GM12878 (cell line): ENCODE results near the gene ARF3. TPM values are rescaled to one million over a fixed set of nuclear protein-coding genes. Genes with fewer than 3 reads are reported as not detected.

ENCODE experiments used
- ATAC-seq: fragments of 200-7000 bp; cut with Tn5 transposase; 3 replicates; pipeline ENCODE4 v1.9.1; 2020; ENCODE audit warnings: mild to moderate bottlenecking, moderate library complexity
- BruUV-seq: library from RNA; stranded (reverse); fragments of 400-500 nt; replicated peaks from 2 replicates; lab custom pipeline; 2021; lab: Mats Ljungman, UMichigan
- CTCF ChIA-PET: fragments of 300-600 bp; sonication (Branson Sonifier 250); formaldehyde crosslinking; extraction: SDS; loops from one replicate; lab custom pipeline; 2021; ENCODE audit warnings: inconsistent platforms; lab: Yijun Ruan, JAX
- POLR2A ChIA-PET: fragments of 350-600 bp; formaldehyde crosslinking; extraction: SDS; loops from one replicate; lab custom pipeline; 2021; ENCODE audit warnings: inconsistent platforms; lab: Charles Lee
- RAD21 ChIA-PET: fragments of 300-600 bp; sonication (Branson Sonifier 250); formaldehyde crosslinking; loops from one replicate; lab custom pipeline; 2023; ENCODE audit warnings: antibody characterized with exemption; ENCODE audit not compliant: unreplicated experiment; lab: Charles Lee
- SMC1A ChIA-PET: fragments of 300-600 bp; sonication (Branson Sonifier 250); formaldehyde crosslinking; loops from one replicate; lab custom pipeline; 2023; ENCODE audit not compliant: unreplicated experiment, uncharacterized antibody; lab: Charles Lee
- DNase-seq: peaks from one replicate; pipeline ENCODE4 v3.0.0-alpha.2; 2011; ENCODE audit warnings: low read depth, low spot score
- FAIRE-seq: peaks from 3 replicates; lab custom pipeline; 2011; peaks lifted over from hg19 to GRCh38; lab: Jason Lieb, UNC
- H2AFZ ChIP-seq: 2 replicates; pipeline ENCODE4 v1.6.0; 2011; ENCODE audit warnings: low read depth, low read length, control low read depth; ENCODE audit not compliant: control insufficient read depth
- H3K27ac ChIP-seq: 2 replicates; pipeline ENCODE4 v1.5.1; 2011; ENCODE audit warnings: control low read depth; ENCODE audit not compliant: control insufficient read depth, insufficient read depth
- H3K27me3 ChIP-seq, 2 experiments: replicated peaks in 1 of 2; 2 replicates each; pipeline versions ENCODE4 v1.6.0 to v1.6.1; 2011; ENCODE audit warnings: low read length in 1 of 2; ENCODE audit not compliant: control insufficient read depth in 2 of 2, insufficient read depth in 2 of 2
- H3K36me3 ChIP-seq, 2 experiments: 2 replicates each; pipeline ENCODE4 v1.5.1; 2011; ENCODE audit warnings: low read length in 1 of 2; ENCODE audit not compliant: control insufficient read depth in 2 of 2, insufficient read depth in 2 of 2
- H3K4me1 ChIP-seq: 2 replicates; pipeline ENCODE4 v1.6.1; 2011; ENCODE audit warnings: mild to moderate bottlenecking, low read length, moderate library complexity, mixed read lengths; ENCODE audit not compliant: control insufficient read depth, insufficient read depth
- H3K4me2 ChIP-seq: 2 replicates; pipeline ENCODE4 v1.6.0; 2011; ENCODE audit warnings: control low read depth; ENCODE audit not compliant: control insufficient read depth, insufficient read depth
- H3K4me3 ChIP-seq: fragments of 200-600 bp; sonication (generic); 2 replicates; pipeline ENCODE4 v1.5.1; 2016
- H3K79me2 ChIP-seq: 2 replicates; pipeline ENCODE4 v1.6.0; 2011; ENCODE audit warnings: low read length; ENCODE audit not compliant: control insufficient read depth, insufficient read depth
- H3K9ac ChIP-seq: 2 replicates; pipeline ENCODE4 v1.8.0; 2011; ENCODE audit warnings: low read length, control low read depth, mixed read lengths; ENCODE audit not compliant: control insufficient read depth, insufficient read depth
- H3K9me3 ChIP-seq: replicated peaks from 3 replicates; pipeline ENCODE4 v1.5.1; 2011; ENCODE audit warnings: mild to moderate bottlenecking, low read length; ENCODE audit not compliant: control insufficient read depth, insufficient read depth
- H4K20me1 ChIP-seq: 2 replicates; pipeline ENCODE4 v1.6.0; 2011; ENCODE audit not compliant: control insufficient read depth, insufficient read depth
- BHLHE40 ChIP-seq, 2 experiments: fragments of 450-650 bp in 1 of 2; IDR thresholded peaks; 2 replicates each; pipeline ENCODE4 v1.6.1; 2011 to 2017; ENCODE audit warnings: low read depth in 2 of 2, borderline replicate concordance in 1 of 2, improper control_type of control experiment in 1 of 2, low read length in 1 of 2, mild to moderate bottlenecking in 1 of 2
- CEBPB ChIP-seq, 2 experiments: fragments of 150-350 bp in 1 of 2; IDR thresholded peaks; 2 replicates each; pipeline ENCODE4 v1.6.1; 2012 to 2014; ENCODE audit warnings: low read depth in 2 of 2, low read length in 2 of 2, borderline replicate concordance in 1 of 2, inconsistent platforms in 1 of 2
- CHD1 ChIP-seq: IDR thresholded peaks from 2 replicates; pipeline ENCODE4 v1.6.1; 2012; ENCODE audit warnings: low read depth, low read length, improper control_type of control experiment
- EGR1 ChIP-seq, 2 experiments: IDR thresholded peaks; 1 replicate in 1 of 2; 2 replicates in 1 of 2; pipeline ENCODE4 v1.6.1; 2011 to 2012; ENCODE audit warnings: low read depth in 2 of 2, low read length in 2 of 2, borderline replicate concordance in 1 of 2, mild to moderate bottlenecking in 1 of 2, moderate library complexity in 1 of 2
- GATAD2B ChIP-seq: fragments of 450-650 bp; conservative IDR thresholded peaks from 2 replicates; pipeline ENCODE4 v1.6.1; 2017; ENCODE audit warnings: low read depth, mild to moderate bottlenecking, moderate library complexity
- IKZF1 ChIP-seq: fragments of 450-650 bp; conservative IDR thresholded peaks from 2 replicates; pipeline ENCODE4 v1.6.1; 2017; ENCODE audit warnings: antibody characterized with exemption, mild to moderate bottlenecking
- IRF5 ChIP-seq: fragments of 450-650 bp; IDR thresholded peaks from 2 replicates; pipeline ENCODE4 v1.6.1; 2017; ENCODE audit warnings: borderline replicate concordance
- LARP7 ChIP-seq: fragments of 450-650 bp; IDR thresholded peaks from 2 replicates; pipeline ENCODE4 v1.6.1; 2017; ENCODE audit warnings: mild to moderate bottlenecking
- MXI1 ChIP-seq: fragments of 150-350 bp; IDR thresholded peaks from 2 replicates; pipeline ENCODE4 v1.6.1; 2011; ENCODE audit warnings: low read depth, mild to moderate bottlenecking, inconsistent platforms, low read length, improper control_type of control experiment
- NBN ChIP-seq: fragments of 450-650 bp; IDR thresholded peaks from 2 replicates; pipeline ENCODE4 v1.6.1; 2016
- NR2C2 ChIP-seq: IDR thresholded peaks from 2 replicates; pipeline ENCODE4 v1.6.1; 2011; ENCODE audit warnings: borderline replicate concordance, low read depth; ENCODE audit not compliant: control insufficient read depth, insufficient read length
- NRF1 ChIP-seq: conservative IDR thresholded peaks from 2 replicates; pipeline ENCODE4 v1.6.1; 2011; ENCODE audit warnings: mild to moderate bottlenecking, low read depth, low read length, improper control_type of control experiment
- WGBS: methylation state at CpG from one replicate; pipeline ENCODE4 v1.1.6; 2016; ENCODE audit warnings: low lambda C conversion rate; ENCODE audit not compliant: insufficient replicate concordance, insufficient coverage; ENCODE audit errors: missing lambda C conversion rate; 5-methylcytosine and 5-hydroxymethylcytosine counted together
- in situ Hi-C: fragments of 300-500 bp; cut with MboI; formaldehyde crosslinking; loops from 9 replicates; pipeline ENCODE4 v1.14.3; 2018; ENCODE audit warnings: mixed read lengths
- intact Hi-C: fragments of 100-400 bp; cut with micrococcal nuclease; formaldehyde crosslinking; loops from one replicate; pipeline ENCODE4 v1.14.2; 2022; ENCODE audit not compliant: unreplicated experiment
- polyA plus RNA-seq, 11 experiments: library from polyadenylated mRNA; depleted of rRNA in 4 of 11; unstranded in 6 of 11; stranded (reverse) in 5 of 11; fragments of >200 nt; fragmentation: Nextera tagmentation in 4 of 11; fragmentation: Illumina TruSeq in 1 of 11; extraction: Ambion mirVana in 4 of 11; extraction: Trizol in 1 of 11; gene quantifications; 1 replicate in 1 of 11; 2 replicates in 10 of 11; pipeline versions ENCODE4 v1.2.1 to v1.2.3, GENCODE V29; 2011 to 2016; ENCODE audit warnings: inconsistent platforms in 2 of 11, missing spikeins in 2 of 11, low read depth in 1 of 11
- total RNA-seq, 4 experiments: library from RNA; depleted of rRNA in 3 of 4; stranded (reverse); fragments of >200 nt in 3 of 4; fragmentation: Illumina TruSeq in 1 of 4; extraction: Trizol in 1 of 4; gene quantifications; 2 replicates each; pipeline versions ENCODE4 v1.2.1 to v1.2.3, GENCODE V29; 2013 to 2021
- TF ChIP-seq, protein P1 (sequence below): fragments of 450-650 bp; IDR thresholded peaks from 2 replicates; pipeline ENCODE4 v1.6.1; 2017; ENCODE audit warnings: mild to moderate bottlenecking, moderate library complexity

ARF3 gene
- total and polyA plus RNA-seq, 10 of the 15 experiments (the other 5 are each of a cell fraction or from before 2014, with no cell fraction given): 8.7 to 263 (median 74.4) TPM

- TF ChIP-seq MXI1 (peak; percentile 38), BHLHE40 (IDR thresholded peaks at IDR 0.05; ENCODE audit: borderline replicate concordance in 1 of 2, low read depth in 2 of 2, low read length in 1 of 2) (peak; percentile 73 to 93; a peak in 3 of 4 replicates), NBN (peak; percentile 31; the same call in 1 of the 2 replicates), LARP7 (0 out of 2 replicates have a peak, but pooled peaks have one; percentile 5), IKZF1 (peak; percentile 59), EGR1 (IDR thresholded peaks at IDR 0.05; ENCODE audit: borderline replicate concordance in 1 of 2, low read depth in 2 of 2, low read length in 2 of 2) (no peak), IRF5 (no peak)
Observed at GRCh38 chr12:48998497-48999353, 41.4 kb upstream of the ARF3 start (continued).

DNA sequence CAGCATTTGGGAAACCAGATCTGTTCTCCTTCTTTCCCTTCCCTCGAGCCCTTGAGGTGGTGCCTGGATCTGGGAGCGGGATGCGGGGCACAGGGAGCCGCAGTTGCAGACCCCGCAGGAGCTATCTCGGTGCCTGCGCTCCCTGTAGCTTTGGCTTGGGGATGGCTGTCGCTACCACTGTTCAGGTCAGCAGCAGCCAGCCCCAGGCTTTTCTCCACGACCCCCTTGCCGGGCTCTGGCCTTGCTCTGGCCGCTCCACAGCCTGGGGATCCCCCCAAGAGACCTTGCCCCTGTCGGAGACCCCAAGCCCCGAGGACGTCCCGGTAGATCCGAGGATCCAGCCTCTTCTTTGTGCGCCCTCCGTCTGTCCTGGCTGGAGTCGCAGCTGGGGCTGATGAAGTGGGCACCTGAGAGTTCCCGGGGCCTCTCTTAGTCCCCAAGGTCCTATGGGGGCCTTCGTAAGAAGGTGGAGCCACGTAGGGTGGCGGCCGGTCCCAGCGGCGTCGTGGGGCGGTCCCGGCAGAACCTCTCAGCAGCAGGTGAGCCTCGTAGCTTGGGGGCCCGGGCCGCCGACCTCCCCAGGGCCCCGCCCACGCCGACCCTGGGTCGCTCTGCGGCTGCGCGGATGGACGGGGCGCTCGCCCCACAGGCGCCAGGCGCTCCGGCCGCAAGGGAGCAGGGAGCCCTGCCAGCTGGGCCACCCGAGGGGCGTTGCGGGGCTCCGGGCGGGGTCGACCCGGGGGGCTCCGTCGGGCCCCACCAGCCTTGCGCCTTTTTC, 40.6 kb upstream of the ARF3 start:
- FAIRE-seq (no peak), DNase-seq (no peak), ATAC-seq (peak; percentile 69)
- H3K36me3 ChIP-seq: peaks cover 1 to 10% of the 10 kb centered on the region in 2 experiments; a peak in 3 of 4 replicates
- H3K4me2 ChIP-seq: peak overlapping the region; percentile 94
- CTCF ChIA-PET: interaction anchor here (0.6 to 14.1 kb wide), 29 partner anchors 10 to 490 kb away, joined by 3 to 172 read pairs (median 8); partner anchors contain the start of genes DDX23, DHH, PRKAG1 and RHEBL1
- no peaks in the 10 kb centered on the region for H3K27me3 ChIP-seq
- peak overlapping the region; percentile 69 for H3K4me3 ChIP-seq
- no peaks in the 10 kb centered on the region for H3K9me3 ChIP-seq
- SMC1A ChIA-PET: interaction anchor here (1.0 to 2.7 kb wide), 12 partner anchors 10 to 203 kb away, joined by 3 to 22 read pairs (median 6); partner anchors contain the start of genes LMBR1L, PRKAG1 and WNT1
- no peak overlapping the region for H3K27ac ChIP-seq
- intact Hi-C loops (loop anchor here (5.0 kb wide), 2 partner anchors 94 to 96 kb away; partner anchors contain the start of gene DHH), in situ Hi-C loops (no loop called here)
- 2% methylated on average over 57 of the region's 57 CpGs for WGBS
- H3K4me1 ChIP-seq: peaks cover 27% of the 10 kb centered on the region
- RAD21 ChIA-PET: interaction anchor here (0.5 to 5.4 kb wide), 18 partner anchors 10 to 640 kb away, joined by 3 to 62 read pairs (median 6); partner anchors contain the start of genes ARF3, DDX23, KMT2D and PRKAG1
- peak overlapping the region; percentile 73 for H2AFZ ChIP-seq
- peaks cover 5% of the 10 kb centered on the region for H3K79me2 ChIP-seq
- H3K9ac ChIP-seq: peak overlapping the region; percentile 62; the same call in 1 of the 2 replicates
- peaks cover 3% of the 10 kb centered on the region for H4K20me1 ChIP-seq
- POLR2A ChIA-PET: interaction anchor here (0.6 to 6.0 kb wide), 5 partner anchors 10 to 146 kb away, joined by 3 to 52 read pairs (median 12); partner anchors contain the start of genes DDX23 and PRKAG1
- no TSS peak for BruUV-seq
- peak; percentile 83 for TF ChIP-seq IKZF1
- TF ChIP-seq CHD1: no peak
- TF ChIP-seq NR2C2: no peak
- no peak for TF ChIP-seq CEBPB (IDR thresholded peaks at IDR 0.05; ENCODE audit: borderline replicate concordance in 1 of 2, low read depth in 2 of 2, low read length in 2 of 2)
- TF ChIP-seq, protein P1, sequence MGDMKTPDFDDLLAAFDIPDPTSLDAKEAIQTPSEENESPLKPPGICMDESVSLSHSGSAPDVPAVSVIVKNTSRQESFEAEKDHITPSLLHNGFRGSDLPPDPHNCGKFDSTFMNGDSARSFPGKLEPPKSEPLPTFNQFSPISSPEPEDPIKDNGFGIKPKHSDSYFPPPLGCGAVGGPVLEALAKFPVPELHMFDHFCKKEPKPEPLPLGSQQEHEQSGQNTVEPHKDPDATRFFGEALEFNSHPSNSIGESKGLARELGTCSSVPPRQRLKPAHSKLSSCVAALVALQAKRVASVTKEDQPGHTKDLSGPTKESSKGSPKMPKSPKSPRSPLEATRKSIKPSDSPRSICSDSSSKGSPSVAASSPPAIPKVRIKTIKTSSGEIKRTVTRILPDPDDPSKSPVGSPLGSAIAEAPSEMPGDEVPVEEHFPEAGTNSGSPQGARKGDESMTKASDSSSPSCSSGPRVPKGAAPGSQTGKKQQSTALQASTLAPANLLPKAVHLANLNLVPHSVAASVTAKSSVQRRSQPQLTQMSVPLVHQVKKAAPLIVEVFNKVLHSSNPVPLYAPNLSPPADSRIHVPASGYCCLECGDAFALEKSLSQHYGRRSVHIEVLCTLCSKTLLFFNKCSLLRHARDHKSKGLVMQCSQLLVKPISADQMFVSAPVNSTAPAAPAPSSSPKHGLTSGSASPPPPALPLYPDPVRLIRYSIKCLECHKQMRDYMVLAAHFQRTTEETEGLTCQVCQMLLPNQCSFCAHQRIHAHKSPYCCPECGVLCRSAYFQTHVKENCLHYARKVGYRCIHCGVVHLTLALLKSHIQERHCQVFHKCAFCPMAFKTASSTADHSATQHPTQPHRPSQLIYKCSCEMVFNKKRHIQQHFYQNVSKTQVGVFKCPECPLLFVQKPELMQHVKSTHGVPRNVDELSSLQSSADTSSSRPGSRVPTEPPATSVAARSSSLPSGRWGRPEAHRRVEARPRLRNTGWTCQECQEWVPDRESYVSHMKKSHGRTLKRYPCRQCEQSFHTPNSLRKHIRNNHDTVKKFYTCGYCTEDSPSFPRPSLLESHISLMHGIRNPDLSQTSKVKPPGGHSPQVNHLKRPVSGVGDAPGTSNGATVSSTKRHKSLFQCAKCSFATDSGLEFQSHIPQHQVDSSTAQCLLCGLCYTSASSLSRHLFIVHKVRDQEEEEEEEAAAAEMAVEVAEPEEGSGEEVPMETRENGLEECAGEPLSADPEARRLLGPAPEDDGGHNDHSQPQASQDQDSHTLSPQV: no peak
- TF ChIP-seq GATAD2B: 0 out of 2 replicates have a peak, but pooled peaks have one; percentile 29
- TF ChIP-seq NRF1: peak; percentile 35; the same call in 1 of the 2 replicates
